Loucy (cell line): Measurements from ENCODE around the gene CHST12.

Experiments
- EZH2phosphoT487 ChIP-seq: fragments of 200-600 bp; IDR thresholded peaks from 2 replicates; pipeline ENCODE4 v1.6.1; 2018; ENCODE audit warnings: antibody characterized with exemption, mild to moderate bottlenecking, moderate library complexity, borderline replicate concordance
- TF ChIP-seq, protein P1 (sequence below): fragments of 200-600 bp; sonication (generic); conservative IDR thresholded peaks from 2 replicates; pipeline ENCODE4 v1.5.1; 2014; ENCODE audit warnings: mild to moderate bottlenecking, antibody characterized with exemption, low read length

DNA sequence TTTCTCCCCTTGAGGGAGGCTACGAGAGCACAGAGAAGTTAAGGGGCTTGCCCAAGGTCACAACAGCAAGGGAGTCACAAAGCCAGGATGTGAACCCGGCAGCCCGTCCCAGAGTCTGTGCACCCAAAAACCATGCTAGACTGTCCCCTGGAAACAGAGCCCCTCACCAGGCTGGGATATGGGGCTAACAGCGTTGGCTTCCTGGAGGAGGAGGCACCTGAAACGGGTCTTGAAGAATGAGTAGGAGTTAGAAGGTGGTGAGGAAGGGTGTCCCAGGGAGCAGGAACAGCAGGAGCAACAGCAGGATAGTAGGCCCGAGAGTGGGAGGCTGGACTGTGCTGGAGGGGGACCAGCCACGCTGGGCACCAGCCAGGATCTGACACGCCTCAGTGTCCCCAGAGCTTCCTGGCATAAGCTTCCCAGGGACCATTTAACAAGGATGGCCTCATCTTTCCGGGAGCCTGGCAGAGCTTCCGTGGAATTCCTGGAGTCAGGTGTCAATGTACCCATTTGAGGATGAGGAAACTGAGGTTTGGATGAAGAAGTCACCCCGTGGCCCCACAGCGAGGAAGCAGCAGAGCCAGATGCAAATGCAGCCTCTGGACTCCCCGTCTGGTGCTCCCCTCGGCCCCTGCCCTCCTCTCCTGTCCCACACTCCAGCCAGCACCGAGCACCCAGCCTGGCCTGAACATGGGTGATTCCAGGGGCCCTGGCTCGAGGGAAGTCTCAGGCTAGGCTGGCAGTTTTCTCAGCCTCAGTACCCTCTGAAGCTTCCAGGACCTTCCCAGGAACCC, 76.1 kb downstream of the CHST12 start:
- TF ChIP-seq, protein P1, sequence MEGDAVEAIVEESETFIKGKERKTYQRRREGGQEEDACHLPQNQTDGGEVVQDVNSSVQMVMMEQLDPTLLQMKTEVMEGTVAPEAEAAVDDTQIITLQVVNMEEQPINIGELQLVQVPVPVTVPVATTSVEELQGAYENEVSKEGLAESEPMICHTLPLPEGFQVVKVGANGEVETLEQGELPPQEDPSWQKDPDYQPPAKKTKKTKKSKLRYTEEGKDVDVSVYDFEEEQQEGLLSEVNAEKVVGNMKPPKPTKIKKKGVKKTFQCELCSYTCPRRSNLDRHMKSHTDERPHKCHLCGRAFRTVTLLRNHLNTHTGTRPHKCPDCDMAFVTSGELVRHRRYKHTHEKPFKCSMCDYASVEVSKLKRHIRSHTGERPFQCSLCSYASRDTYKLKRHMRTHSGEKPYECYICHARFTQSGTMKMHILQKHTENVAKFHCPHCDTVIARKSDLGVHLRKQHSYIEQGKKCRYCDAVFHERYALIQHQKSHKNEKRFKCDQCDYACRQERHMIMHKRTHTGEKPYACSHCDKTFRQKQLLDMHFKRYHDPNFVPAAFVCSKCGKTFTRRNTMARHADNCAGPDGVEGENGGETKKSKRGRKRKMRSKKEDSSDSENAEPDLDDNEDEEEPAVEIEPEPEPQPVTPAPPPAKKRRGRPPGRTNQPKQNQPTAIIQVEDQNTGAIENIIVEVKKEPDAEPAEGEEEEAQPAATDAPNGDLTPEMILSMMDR = no peak
- TF ChIP-seq EZH2phosphoT487 = no peak
